H1 (cell line): ENCODE measurements around the gene PLEKHA1. TPM values are rescaled to one million over a fixed set of nuclear protein-coding genes. Genes with fewer than 3 reads are reported as not detected.

ENCODE experiments used
- CTCF ChIA-PET: fragments of 300-600 bp; sonication (Branson Sonifier 250); formaldehyde crosslinking; loops from one replicate; lab custom pipeline; 2021; ENCODE audit not compliant: partially characterized antibody; lab: Charles Lee
- POLR2A ChIA-PET: fragments of 300-600 bp; sonication (Branson Sonifier 250); formaldehyde crosslinking; loops from one replicate; lab custom pipeline; 2021; ENCODE audit warnings: inconsistent platforms; ENCODE audit not compliant: partially characterized antibody; lab: Charles Lee
- DNase-seq, 2 experiments: peaks; one replicate each; pipeline versions ENCODE4 v3.0.0 to v3.0.0-alpha.2; 2010 to 2022; ENCODE audit warnings: low spot score in 2 of 2, low read depth in 1 of 2, mixed read lengths in 1 of 2
- FAIRE-seq: peaks from 2 replicates; lab custom pipeline; 2011; peaks lifted over from hg19 to GRCh38; lab: Jason Lieb, UNC
- H2AFZ ChIP-seq: 2 replicates; pipeline ENCODE4 v1.8.1; 2012; ENCODE audit warnings: low read length, inconsistent platforms
- H2AK5ac ChIP-seq: 2 replicates; pipeline ENCODE4 v1.6.1; 2013; ENCODE audit warnings: low read depth, low read length
- H2BK120ac ChIP-seq: replicated peaks from 2 replicates; pipeline ENCODE3; 2013; ENCODE audit warnings: low read depth, low read length, inconsistent platforms
- H2BK12ac ChIP-seq: 2 replicates; pipeline ENCODE4 v1.6.1; 2013; ENCODE audit warnings: low read depth, low read length
- H2BK15ac ChIP-seq: 2 replicates; pipeline ENCODE4 v1.6.1; 2013; ENCODE audit warnings: low read length
- H2BK20ac ChIP-seq: 2 replicates; pipeline ENCODE4 v1.6.1; 2013; ENCODE audit warnings: low read length
- H2BK5ac ChIP-seq: 2 replicates; pipeline ENCODE4 v1.6.1; 2013; ENCODE audit warnings: low read depth, low read length
- H3K14ac ChIP-seq: 2 replicates; pipeline ENCODE4 v1.6.1; 2013; ENCODE audit warnings: inconsistent platforms; ENCODE audit not compliant: insufficient read length
- H3K18ac ChIP-seq: 2 replicates; pipeline ENCODE4 v1.6.1; 2013; ENCODE audit warnings: low read length; ENCODE audit errors: extremely low read depth
- H3K23ac ChIP-seq: 2 replicates; pipeline ENCODE4 v1.6.1; 2013; ENCODE audit warnings: inconsistent platforms; ENCODE audit not compliant: insufficient read length
- H3K23me2 ChIP-seq: 2 replicates; pipeline ENCODE4 v1.6.1; 2013; ENCODE audit warnings: low read depth, low read length
- H3K27ac ChIP-seq: 2 replicates; pipeline ENCODE4 v1.6.1; 2011; ENCODE audit warnings: low read depth, low read length, inconsistent platforms
- H3K27me3 ChIP-seq, 4 experiments: replicated peaks in 1 of 4; 1 replicate in 1 of 4; 2 replicates in 3 of 4; pipeline versions ENCODE4 v1.6.1 to v1.8.1; 2011 to 2013; ENCODE audit warnings: low read length in 3 of 4, mild to moderate bottlenecking in 3 of 4, inconsistent platforms in 2 of 4, mixed read lengths in 2 of 4, moderate library complexity in 1 of 4; ENCODE audit not compliant: control insufficient read depth in 3 of 4, insufficient read depth in 3 of 4; ENCODE audit errors: extremely low read depth in 1 of 4
- H3K36me3 ChIP-seq, 4 experiments: 2 replicates each; pipeline versions ENCODE4 v1.6.1 to v1.8.1; 2011 to 2013; ENCODE audit warnings: mild to moderate bottlenecking in 4 of 4, low read length in 3 of 4, moderate library complexity in 2 of 4, control low read depth in 1 of 4, inconsistent platforms in 1 of 4; ENCODE audit not compliant: insufficient read depth in 4 of 4, control insufficient read depth in 2 of 4
- H3K4ac ChIP-seq: replicated peaks from 2 replicates; pipeline ENCODE3; 2013; ENCODE audit warnings: low read length, low read depth, mixed read lengths, inconsistent platforms; ENCODE audit not compliant: insufficient read length
- H3K4me1 ChIP-seq, 4 experiments: replicated peaks in 1 of 4; 1 replicate in 1 of 4; 2 replicates in 3 of 4; pipeline versions ENCODE4 v1.6.1 to v1.8.1; 2011 to 2013; ENCODE audit warnings: low read length in 3 of 4, inconsistent platforms in 2 of 4, mixed read lengths in 1 of 4; ENCODE audit not compliant: insufficient read depth in 4 of 4, control insufficient read depth in 3 of 4
- H3K4me2 ChIP-seq, 2 experiments: 2 replicates each; pipeline versions ENCODE4 v1.6.1 to v1.8.1; 2011 to 2013; ENCODE audit warnings: low read depth in 2 of 2, low read length in 2 of 2, control low read depth in 1 of 2, inconsistent platforms in 1 of 2, mild to moderate bottlenecking in 1 of 2; ENCODE audit not compliant: insufficient read depth in 1 of 2
- H3K4me3 ChIP-seq, 4 experiments: fragments of 200-600, 300-600 bp in 1 of 4; sonication (generic), shearing (Covaris generic), sonication (Bioruptor Twin) in 1 of 4; 2 replicates each; pipeline versions ENCODE4 v1.5.1 to v1.8.1; 2011 to 2016; ENCODE audit warnings: low read length in 4 of 4, low read depth in 3 of 4, control low read depth in 2 of 4, inconsistent platforms in 2 of 4, mild to moderate bottlenecking in 2 of 4, mixed read lengths in 1 of 4, moderate library complexity in 1 of 4; ENCODE audit not compliant: insufficient read depth in 2 of 4; ENCODE audit errors: extremely low read depth in 1 of 4
- H3K56ac ChIP-seq: replicated peaks from 2 replicates; pipeline ENCODE3; 2013; ENCODE audit warnings: low read depth, mild to moderate bottlenecking, mixed read lengths, low read length, inconsistent platforms; ENCODE audit not compliant: insufficient read length
- H3K79me1 ChIP-seq: 2 replicates; pipeline ENCODE4 v1.6.1; 2013; ENCODE audit warnings: low read depth, low read length, control low read depth
- H3K79me2 ChIP-seq, 2 experiments: 2 replicates each; pipeline versions ENCODE4 v1.6.1 to v1.8.1; 2012 to 2013; ENCODE audit warnings: low read length in 2 of 2, mild to moderate bottlenecking in 2 of 2, inconsistent platforms in 1 of 2; ENCODE audit not compliant: insufficient read depth in 2 of 2, control insufficient read depth in 1 of 2
- H3K9ac ChIP-seq, 4 experiments: replicated peaks in 1 of 4; 1 replicate in 1 of 4; 2 replicates in 3 of 4; pipeline versions ENCODE4 v1.6.1 to v1.8.1; 2011 to 2013; ENCODE audit warnings: low read depth in 3 of 4, low read length in 3 of 4, control low read depth in 2 of 4, mild to moderate bottlenecking in 2 of 4, moderate library complexity in 2 of 4, inconsistent platforms in 1 of 4; ENCODE audit errors: extremely low read depth in 1 of 4
- H3K9me3 ChIP-seq, 2 experiments: 2 replicates each; pipeline versions ENCODE4 v1.6.1 to v1.8.1; 2012 to 2013; ENCODE audit warnings: mild to moderate bottlenecking in 2 of 2, moderate library complexity in 2 of 2, control low read depth in 1 of 2, inconsistent platforms in 1 of 2, low read depth in 1 of 2, low read length in 1 of 2, mixed read lengths in 1 of 2; ENCODE audit not compliant: insufficient read depth in 2 of 2
- H4K20me1 ChIP-seq, 2 experiments: replicated peaks in 1 of 2; 2 replicates each; pipeline versions ENCODE3 to v1.8.1; 2011 to 2013; ENCODE audit warnings: inconsistent platforms in 2 of 2, low read length in 2 of 2, mild to moderate bottlenecking in 1 of 2; ENCODE audit not compliant: insufficient read depth in 2 of 2, control insufficient read depth in 1 of 2
- H4K5ac ChIP-seq: 2 replicates; pipeline ENCODE4 v1.6.1; 2013; ENCODE audit warnings: low read length, low read depth, mixed read lengths, inconsistent platforms; ENCODE audit not compliant: insufficient read length
- H4K8ac ChIP-seq: 2 replicates; pipeline ENCODE4 v1.8.0; 2013; ENCODE audit warnings: mild to moderate bottlenecking, moderate library complexity, low read length, inconsistent platforms; ENCODE audit not compliant: insufficient read depth; ENCODE audit errors: extremely low read depth
- H4K91ac ChIP-seq: replicated peaks from 2 replicates; pipeline ENCODE3; 2013; ENCODE audit warnings: low read length, mixed read lengths, inconsistent platforms; ENCODE audit not compliant: insufficient read length
- E2F6 ChIP-seq: IDR thresholded peaks from 2 replicates; pipeline ENCODE4 v1.6.1; 2012; ENCODE audit warnings: inconsistent platforms
- MAFK ChIP-seq: IDR thresholded peaks from 2 replicates; pipeline ENCODE4 v1.6.1; 2012; ENCODE audit warnings: low read depth, mild to moderate bottlenecking, improper control_type of control experiment, low read length
- SIRT6 ChIP-seq: IDR thresholded peaks from one replicate; pipeline ENCODE4 v1.7.1; 2012; ENCODE audit warnings: low read length, inconsistent platforms
- USF2 ChIP-seq: IDR thresholded peaks from 2 replicates; pipeline ENCODE4 v1.6.1; 2011; ENCODE audit warnings: low read length, improper control_type of control experiment
- WGBS, 2 experiments: shearing (Covaris generic) in 1 of 2; methylation state at CpG; one replicate each; pipeline versions ENCODE4 v1.1.6 to v1.1.7; 2013 to 2015; ENCODE audit warnings: low lambda C conversion rate in 2 of 2, mixed read lengths in 2 of 2, inconsistent platforms in 1 of 2, low coverage in 1 of 2, missing lambda C conversion rate in 1 of 2; ENCODE audit not compliant: insufficient replicate concordance in 2 of 2, insufficient coverage in 1 of 2, insufficient read length in 1 of 2; ENCODE audit errors: extremely low coverage in 1 of 2, missing lambda C conversion rate in 1 of 2; 5-methylcytosine and 5-hydroxymethylcytosine counted together
- polyA plus RNA-seq, 7 experiments: library from polyadenylated mRNA; depleted of rRNA in 3 of 7; stranded (reverse) in 5 of 7; unstranded in 2 of 7; fragments of >200 nt in 5 of 7; fragments of 200-250 nt in 2 of 7; gene quantifications; 1 replicate in 5 of 7; 2 replicates in 1 of 7; 4 replicates in 1 of 7; pipeline versions ENCODE4 v1.2.1 to v1.2.3, GENCODE V29; 2011 to 2013; ENCODE audit warnings: missing spikeins in 2 of 7, mixed read lengths in 2 of 7
- total RNA-seq: library from RNA; stranded (reverse); fragmentation: NEBNext Ultra II Directional; extraction: Animal tissue kit (Norgen Biotek cat#: 25700); gene quantifications from 2 replicates; pipeline ENCODE4 v1.2.1, GENCODE V29; 2021
- TF ChIP-seq, protein P1 (sequence below): IDR thresholded peaks from 2 replicates; pipeline ENCODE4 v1.6.1; 2012; ENCODE audit warnings: inconsistent platforms

PLEKHA1 gene
- total and polyA plus RNA-seq, 2 of the 8 experiments (the other 6 are each of a cell fraction or from before 2014, with no cell fraction given): 15.6 to 39.7 TPM

- Histone ChIP-seq H3K14ac (no peak overlapping the region), H2BK12ac (no peak overlapping the region), H3K27ac (no peak overlapping the region), H3K9ac (no peak overlapping the region), H4K20me1 (no peaks in the 10 kb centered on the region), H2BK20ac (no peak overlapping the region), H4K8ac (no peak overlapping the region), H2BK15ac (no peak overlapping the region), H3K4ac (no peak overlapping the region), H3K18ac (no peak overlapping the region), H2AFZ (0 out of 2 replicates have a peak overlapping the region, but pooled peaks have one; percentile 19), H3K27me3 (no peaks in the 10 kb centered on the region), H3K79me1 (no peaks in the 10 kb centered on the region), H2AK5ac (no peak overlapping the region), H2BK5ac (no peak overlapping the region), H3K79me2 (no peaks in the 10 kb centered on the region), H3K9me3 (peaks cover 14 to 18% of the 10 kb centered on the region in 2 experiments), H4K5ac (no peak overlapping the region), H3K23me2 (no peaks in the 10 kb centered on the region), H3K36me3 (no peaks in the 10 kb centered on the region), H3K4me3 (no peak overlapping the region), H3K23ac (no peak overlapping the region), H3K4me1 (peaks cover 0 to 2% (median under 1%) of the 10 kb centered on the region in 4 experiments; a peak in 2 of 7 replicates), H2BK120ac (no peak overlapping the region), H3K56ac (no peak overlapping the region), H4K91ac (no peak overlapping the region), H3K4me2 (no peak overlapping the region)
- peak; percentile 93 for TF ChIP-seq E2F6
- no peak for TF ChIP-seq MAFK
- TF ChIP-seq, protein P1, sequence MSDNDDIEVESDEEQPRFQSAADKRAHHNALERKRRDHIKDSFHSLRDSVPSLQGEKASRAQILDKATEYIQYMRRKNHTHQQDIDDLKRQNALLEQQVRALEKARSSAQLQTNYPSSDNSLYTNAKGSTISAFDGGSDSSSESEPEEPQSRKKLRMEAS: peak; percentile 80
- no peak for TF ChIP-seq USF2
- no peak for TF ChIP-seq SIRT6
- 89% methylated on average over 7 of the region's 7 CpGs; no CpG with 5 or more reads in 1 of the 2 experiments for WGBS, 2 experiments
- ChIA-PET CTCF (interaction anchor here (1.1 kb wide), 1 partner anchor 86 kb away, joined by 3 read pairs; no protein-coding TSS in a partner anchor), POLR2A (interaction anchor here (0.7 kb wide), 1 partner anchor 146 kb away, joined by 3 read pairs; no protein-coding TSS in a partner anchor)
- FAIRE-seq (no peak), DNase-seq (no peak)
Measured at GRCh38 chr10:122348935-122349361, 25.6 kb upstream of the PLEKHA1 start.
